Stimulated activated CD8-positive, alpha-beta memory T cell treated with anti-CD3 and anti-CD28 coated beads, Interleukin-12 subunit alpha, Interleukin-12 subunit beta, amount 100 ng/mL, for 24 hours (primary cell): ENCODE results near the gene ANKRD29.

Experiments
- DNase-seq: peaks from one replicate; pipeline ENCODE4 v3.0.0-alpha.2; 2020; ENCODE audit errors: extremely low read depth

The ANKRD29 gene, protein sequence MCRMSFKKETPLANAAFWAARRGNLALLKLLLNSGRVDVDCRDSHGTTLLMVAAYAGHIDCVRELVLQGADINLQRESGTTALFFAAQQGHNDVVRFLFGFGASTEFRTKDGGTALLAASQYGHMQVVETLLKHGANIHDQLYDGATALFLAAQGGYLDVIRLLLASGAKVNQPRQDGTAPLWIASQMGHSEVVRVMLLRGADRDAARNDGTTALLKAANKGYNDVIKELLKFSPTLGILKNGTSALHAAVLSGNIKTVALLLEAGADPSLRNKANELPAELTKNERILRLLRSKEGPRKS

DNA sequence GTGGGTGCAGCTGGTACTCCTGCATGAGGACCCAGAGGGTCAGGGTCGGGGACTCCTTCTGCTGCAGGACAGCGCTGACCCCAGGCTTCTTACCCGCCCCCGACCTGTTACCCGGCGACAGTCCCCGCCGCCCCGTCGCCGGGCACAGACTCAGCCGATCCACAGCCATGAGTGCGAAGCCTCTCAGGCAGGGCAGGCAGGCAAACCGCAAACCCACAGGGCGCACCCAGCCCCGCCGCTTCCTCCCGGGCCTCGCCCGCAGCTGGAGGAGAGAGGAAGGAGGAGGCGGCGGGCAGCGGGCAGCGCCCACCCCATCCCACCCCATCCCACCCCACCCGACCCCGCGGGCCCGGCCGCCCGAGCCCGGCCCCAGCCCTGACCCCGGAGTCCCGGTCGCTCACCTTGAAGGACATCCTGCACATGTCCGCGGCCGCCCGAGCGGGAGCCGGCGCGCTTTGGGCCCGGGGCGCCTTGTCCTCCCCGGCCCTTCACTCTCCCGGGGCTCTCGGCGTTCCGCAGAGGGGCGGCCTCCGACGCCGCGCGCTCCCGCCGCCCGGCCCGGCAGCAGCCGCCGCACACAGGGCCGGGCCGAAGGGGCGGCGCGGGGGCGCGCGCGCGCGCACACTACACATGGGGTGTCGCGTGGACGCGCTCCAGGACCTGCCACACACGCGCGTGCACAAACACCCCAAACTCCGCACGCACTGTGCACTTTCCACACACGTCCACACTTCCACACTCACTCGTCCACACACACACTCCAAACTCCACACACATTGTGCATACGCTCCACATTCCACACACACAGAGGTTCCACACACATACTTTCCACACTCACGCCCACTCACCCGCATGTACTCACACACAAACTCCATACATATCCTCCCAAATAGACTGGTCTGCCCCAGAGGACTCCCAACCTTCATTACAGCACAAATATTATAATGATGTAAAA lies at the start of gene ANKRD29:
TSS of gene ANKRD29 (minus strand) at position 603 of the 955 bp plus-strand sequence. CDS start at position 422, 181 bp downstream.
- no peak for DNase-seq

DNA sequence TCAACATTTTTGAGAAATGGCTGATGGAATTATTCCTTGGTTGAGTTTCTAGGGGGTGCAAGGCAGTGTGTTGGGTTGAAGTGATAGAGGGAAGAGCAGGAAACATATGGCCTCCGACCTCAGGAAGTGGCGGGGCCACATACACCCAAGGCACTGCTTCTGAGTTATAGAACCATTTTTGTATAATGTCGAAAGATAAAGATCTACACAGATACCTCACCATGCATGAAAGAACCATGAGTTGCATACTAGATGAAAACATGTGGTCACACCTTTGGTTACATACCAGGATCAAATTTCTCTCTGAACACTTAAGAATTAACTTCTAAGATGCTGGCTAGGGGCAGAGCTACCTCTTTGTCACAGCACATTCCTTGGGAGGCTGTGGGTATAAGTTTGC lies 49.7 kb upstream of the ANKRD29 start:
- DNase-seq: no peak

DNA sequence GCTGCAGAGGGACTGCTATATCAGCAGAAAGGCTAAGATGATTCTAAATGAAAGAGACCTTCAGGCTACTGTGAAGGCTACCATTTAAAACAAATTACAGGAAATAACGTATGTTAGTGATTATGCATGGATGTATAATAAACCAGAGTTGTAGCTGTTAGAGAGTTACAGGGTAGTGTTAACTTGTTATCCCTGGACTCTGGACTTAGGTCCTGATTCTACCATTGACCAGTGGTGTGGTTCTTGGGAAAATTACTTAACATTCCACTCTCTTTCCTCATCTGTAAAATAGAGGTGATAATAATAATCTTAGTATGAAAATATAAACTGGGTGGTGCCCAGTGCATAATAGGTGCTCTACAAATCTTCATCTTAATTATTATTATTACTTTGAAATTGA lies 48.7 kb upstream of the ANKRD29 start:
- DNase-seq: no peak

DNA sequence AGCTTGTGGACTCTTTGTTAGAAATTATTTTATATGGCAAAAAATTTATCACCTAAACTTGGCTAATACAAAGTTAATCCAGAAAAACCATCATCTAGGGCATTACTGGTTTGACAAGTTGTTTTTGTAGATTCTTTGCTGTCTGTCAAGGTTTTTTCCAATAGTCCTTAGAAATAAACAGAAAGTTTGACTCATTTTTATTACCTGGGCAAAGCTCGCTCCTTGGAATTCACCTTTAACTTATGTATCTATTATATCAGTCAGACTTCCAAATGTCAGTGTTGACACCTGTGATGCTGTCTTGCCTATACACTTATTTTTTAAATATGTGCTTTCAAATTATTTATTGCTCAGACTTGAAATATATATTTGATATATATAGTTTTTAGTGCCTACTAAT lies 48.2 kb upstream of the ANKRD29 start:
- no peak for DNase-seq

DNA sequence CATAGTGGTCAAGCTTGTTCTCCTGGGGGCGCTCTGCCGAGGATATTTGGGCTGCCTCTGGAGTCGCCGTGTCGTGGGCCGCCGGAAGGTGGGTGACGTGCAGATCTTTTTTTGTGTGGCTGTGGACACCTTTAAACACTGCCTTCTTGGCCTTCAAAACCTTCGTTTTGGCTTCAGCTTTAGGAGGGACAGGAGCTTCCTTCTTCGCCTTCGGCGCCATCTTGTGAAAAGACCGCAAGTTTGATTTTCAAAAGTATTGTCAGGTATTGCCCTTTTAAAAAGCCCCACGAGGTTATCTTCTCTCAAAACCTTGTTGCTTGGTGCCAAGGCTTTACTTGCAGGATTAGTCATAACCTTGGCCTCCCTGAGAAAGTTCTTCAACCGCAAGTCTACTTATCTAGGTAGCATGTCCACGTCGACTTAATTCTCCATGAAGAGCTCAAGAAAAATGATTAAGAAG lies 47.4 kb upstream of the ANKRD29 start:
- DNase-seq: no peak

DNA sequence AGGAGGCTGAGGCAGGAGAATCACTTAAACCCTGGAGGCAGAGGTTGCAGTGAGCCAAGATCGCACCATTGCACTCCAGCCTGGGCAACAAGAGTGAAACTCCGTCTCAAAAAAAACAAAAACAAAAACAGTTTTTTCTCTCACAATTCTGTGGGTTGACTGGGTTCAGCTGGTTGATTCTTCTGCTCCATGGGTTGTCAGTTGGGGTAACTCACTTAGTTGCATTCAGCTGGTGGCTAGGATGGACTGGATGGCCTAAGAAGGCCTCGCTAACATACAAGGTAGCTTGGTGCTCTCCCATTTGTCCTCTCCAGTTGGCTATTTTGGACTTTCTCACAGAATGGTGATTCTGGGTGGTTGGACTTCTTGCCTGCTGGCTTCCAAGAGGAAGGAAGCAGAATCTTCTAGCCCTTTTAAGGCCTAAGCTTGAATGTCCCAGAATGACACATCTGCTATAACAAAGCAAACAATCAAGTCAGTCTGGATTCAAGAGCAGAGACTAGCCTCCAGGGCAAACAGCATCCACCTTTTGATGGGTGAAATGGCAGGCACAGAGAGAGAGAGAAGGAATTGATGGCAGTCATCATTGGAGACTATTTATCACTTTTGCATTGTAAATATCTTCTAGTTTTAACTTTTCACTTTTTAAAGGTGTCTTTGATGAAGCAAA lies 44.4 kb upstream of the ANKRD29 start:
- DNase-seq: no peak

DNA sequence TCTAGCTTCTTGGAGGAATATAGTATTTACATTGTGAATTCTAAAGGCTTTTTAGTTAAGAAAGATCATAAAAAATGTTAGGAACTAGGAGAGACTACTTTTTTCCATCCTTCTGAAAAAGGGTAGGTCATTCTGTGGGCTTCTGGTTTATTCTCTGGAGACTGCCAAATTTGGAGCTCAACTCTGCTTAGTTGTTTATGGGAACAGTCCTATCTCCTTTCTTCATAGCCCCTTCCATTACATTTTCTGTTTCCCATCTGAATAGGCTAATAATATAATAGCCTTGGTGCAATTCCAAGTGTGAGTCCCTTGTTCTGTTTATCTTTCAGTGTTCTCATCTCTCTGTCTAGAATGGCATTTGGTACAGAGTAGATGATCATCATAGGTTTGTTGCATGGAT lies 42.1 kb upstream of the ANKRD29 start:
- DNase-seq: no peak

DNA sequence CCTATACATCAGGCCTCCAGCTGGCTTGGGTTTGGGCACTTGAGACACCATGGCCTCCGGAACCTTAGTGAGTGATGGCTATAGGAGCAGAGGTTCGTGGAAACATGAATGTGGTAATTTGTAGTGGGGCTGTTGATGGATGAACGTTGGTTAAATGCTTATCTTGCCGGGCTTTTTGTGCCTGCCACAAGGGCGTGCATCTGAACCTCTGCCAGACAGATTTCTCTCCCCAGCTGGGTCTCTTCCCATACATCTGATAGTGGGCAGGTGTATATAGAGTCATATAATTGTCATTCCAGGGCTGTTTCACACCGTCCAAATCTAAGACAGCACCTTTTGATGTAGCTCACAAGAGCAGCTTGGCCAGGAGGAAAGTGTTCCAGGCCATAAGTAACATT lies 41.3 kb upstream of the ANKRD29 start:
- DNase-seq: no peak

DNA sequence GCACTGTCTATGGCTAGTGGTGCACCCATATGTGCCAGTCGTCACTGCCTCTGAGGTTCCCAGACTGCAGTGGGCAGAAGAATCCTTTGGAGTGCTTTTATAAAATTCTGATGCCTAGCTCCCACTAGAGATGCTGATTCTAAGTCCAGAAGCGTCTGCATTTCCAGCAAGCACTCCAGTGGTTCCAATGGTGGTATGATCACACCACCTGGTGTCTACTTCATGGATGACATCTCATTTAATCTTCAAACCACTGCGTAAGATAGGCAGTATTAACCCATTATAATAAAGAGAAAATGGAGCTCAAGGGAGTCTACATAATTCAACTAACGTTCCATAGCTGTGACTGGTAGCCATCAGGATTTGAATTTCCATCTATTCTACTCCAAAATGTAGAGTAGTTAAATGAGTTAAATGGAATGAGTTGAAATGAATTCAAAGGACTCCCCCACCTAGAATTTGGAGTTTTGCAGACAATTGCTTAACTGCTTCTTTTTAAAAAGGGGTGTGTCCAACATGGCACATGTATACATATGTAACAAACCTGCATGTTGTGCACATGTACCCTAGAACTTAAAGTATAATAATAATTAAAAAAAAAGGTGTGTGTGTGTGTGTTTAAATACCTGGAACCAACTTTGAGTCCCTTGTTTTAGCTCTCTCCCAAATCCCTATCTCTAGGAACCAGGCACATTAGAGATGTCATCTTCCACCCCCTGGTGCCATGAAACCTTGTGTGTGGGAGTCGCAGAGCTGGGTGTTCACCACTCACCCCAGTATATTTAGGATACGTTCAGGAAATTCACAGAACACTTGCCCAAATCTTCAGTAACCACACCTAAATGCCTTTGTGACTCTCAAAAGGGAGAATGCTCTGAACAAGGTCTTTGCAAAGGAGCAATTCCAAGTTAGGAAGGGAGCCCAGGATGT lies 40.6 kb upstream of the ANKRD29 start:
- no peak for DNase-seq

DNA sequence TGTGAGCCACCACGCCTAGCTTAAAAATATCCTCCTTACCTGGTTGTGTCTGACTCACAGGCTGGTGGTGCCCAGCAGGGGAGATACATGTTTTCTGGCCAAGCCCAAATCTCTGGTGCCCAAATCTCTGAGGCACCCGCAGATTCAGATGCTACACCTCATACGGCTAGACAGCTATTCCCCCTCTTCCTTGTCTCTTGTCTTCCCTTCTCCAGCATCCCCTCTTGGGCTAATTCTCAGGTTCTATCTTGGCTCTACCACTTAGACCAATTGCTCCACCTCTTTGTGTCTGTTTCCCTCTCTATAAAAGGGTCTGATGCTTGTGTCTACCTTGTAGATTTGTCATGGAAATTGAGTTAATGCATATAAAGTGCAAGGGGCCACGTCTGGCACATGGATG lies 39.9 kb upstream of the ANKRD29 start:
- DNase-seq: no peak

DNA sequence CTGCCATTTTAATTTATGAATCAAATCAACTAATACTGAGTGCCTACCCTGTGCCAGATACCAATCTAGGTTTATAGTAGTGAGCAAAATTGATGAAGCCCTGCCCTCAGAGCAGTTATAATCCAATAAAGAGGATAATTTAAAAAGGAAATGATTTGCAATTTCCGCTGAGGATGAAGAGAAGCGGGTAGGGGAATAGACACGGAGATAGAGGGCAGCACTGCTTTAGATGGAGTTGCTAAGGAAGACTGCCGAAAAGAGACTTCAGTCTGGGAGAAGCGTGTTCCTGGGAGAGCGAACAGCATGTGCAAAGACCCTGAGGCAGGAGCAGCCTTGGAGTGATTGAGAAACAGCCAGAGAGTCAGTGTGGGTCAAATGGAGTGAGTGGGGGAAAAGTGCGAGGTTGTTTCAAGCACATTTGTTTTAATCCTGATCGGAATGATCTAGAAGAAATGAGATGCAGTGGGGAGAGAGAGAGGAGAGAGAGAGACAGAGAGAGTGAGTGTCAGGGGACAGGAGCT lies 38.9 kb upstream of the ANKRD29 start:
- DNase-seq: no peak

DNA sequence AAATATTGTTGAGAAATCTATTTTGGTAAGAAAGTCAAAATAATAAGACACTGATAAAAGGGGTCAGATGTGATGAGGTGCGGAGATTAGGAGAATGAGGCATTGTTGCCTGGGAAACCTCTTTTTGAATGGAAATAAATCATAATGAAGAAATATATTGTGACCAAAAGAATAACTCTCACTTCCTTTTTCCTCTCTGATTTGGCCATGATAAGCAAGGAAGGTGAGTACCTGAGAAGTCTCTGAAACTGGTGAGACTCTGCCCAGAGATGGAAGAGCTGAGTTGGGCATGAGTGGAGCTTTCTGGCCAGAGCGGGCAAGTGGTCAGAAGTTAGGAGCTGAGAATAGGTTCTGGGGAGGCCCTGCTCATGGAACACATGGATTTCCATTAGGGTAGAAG lies 38.3 kb upstream of the ANKRD29 start:
- DNase-seq: no peak

DNA sequence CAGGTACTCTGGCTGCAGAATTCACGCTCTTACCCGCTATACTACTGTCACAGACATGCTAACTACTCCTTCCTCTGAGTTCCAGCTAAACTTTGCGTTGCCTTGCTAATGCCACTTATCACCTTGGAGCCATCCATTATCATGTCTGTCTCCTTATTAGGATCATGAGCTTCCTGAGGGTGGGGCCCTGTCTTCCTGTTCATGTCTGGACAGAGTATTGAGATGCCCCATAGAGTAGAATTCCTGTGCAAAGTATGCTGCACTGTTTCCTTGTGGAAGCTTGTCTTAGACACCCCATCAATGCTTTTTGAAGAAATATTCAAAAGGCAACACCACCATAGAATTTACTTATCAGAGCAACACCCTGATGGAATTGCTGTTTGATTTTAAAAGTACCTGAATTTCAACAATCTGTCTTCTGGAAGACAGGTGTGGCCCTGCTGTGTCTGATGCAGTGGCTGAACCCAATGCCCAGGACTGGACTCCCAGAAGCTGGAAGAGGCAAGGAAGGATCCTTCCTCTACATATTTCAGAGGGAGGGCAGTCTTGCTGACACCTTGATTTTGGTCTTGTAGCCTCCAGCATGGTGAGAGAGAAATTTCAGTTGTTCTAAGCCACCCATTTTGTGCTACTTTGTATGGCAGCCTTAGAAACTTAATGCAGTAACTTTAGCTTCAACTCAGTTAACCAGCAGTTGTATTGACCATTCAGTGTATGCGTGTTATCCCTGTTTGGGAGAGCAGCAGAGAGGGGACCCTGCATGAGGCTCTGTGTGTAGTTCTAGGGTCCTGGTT lies 32.1 kb upstream of the ANKRD29 start:
- DNase-seq: no peak

DNA sequence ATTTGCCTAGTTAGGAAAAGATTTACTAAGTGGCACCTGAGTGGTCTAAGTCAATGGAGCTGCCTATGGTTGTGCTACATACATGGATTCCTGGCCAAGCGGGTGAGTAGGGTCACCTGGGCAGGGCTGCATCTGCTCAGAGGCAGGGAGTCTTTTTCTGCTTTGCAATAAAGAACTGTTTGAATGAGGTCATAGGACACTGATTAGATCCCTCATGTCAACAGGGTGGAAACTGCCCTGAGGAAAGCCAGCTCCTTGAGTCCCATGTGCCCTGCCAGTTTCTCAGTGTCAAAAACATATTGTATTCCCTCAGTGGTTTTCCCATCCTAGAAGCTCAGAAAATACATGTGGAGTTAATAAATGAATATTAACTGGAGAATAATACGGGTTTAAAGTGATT lies 31.1 kb upstream of the ANKRD29 start:
- no peak for DNase-seq

DNA sequence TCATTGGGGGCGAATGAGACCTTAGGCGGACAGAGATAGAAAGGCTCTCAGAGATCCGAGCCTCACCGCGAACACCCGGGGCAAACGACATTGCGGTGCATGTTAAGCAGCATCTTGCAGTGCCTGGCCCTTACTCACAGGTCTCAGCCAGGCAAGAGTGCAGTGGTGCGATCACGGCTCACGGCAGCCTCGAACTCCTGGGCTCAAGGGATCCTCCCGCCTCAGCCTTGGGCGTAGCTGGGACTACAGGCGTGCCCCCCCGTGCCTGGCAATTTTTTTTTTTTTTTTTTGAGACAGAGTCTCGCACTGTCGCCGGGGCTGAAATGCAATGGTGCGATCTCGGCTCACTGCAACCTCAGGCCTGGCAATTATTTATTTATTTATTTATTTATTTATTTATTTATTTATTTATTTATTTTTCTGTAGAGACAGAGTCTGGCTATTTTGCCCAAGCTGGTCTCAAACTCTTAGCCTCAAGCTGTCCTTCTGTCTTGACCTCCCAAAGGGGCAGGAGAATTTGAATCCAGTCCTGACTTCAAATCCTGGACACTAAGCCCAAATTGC lies 27.9 kb upstream of the ANKRD29 start:
- DNase-seq: no peak

DNA sequence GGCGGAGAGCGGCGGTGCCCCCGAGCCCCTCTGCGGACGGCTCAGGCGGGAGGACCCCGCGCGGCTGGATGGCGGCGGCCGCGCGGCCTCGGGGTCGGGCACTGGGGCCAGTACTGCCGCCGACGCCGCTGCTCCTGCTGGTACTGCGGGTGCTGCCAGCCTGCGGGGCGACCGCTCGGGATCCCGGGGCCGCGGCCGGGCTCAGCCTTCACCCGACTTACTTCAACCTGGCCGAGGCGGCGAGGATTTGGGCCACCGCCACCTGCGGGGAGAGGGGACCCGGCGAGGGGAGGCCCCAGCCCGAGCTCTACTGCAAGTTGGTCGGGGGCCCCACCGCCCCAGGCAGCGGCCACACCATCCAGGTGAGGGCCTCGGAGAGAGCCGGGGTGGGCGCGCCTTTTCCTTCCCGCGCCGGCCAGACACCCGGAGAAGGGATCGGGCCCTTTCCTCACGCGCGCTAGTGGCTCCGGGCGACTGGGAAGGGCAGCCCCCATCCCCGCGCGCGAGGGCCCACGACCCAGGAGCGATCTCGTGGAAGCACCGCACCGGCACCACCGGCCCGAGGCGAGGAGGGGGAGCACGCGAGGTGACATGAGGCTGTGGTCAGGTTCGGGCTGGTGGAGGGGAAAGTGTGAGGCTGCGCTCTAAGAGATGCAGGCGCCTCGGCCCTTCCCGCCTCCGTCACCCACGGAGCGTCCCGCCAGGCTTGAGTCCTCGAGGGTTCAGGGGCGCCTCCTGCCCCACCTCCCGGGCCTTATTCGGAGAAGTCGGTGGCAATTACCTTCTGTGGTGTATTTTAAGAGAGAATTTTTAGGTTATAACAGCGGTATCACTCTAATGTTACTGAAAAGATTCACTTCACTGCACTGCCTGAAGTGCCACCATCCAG lies 27.1 kb upstream of the ANKRD29 start:
- DNase-seq: no peak

DNA sequence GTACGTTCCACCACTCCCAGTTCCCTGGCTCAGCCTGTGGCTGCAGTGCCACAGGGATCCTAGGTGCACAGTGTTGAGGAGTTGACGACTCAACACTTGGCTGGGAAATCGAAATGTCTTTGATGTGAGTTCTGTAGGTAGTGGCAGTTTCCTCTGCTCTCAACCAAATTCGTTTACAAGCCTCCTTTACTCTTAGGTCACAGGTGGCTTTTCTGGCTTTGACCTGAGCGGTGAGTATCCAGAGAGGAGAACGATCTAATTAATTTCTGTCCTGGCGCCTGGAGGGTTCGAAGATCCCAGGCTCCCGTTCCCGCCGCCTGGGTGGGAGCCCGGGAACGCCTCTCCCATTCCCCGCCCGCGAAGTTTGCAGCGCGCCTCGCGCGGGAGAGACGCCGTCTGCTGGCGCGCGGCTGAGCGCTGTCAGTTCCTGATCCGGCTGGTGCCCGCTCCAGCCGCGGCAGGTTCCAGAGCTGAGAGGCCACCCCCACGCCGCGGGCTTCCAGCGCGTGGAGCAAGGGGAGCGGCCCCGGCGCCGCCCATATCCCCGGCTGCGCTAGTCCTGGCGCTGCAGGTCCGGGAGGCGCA lies 26.4 kb upstream of the ANKRD29 start, which contains the start of gene LAMA3:
TSS of gene LAMA3 (plus strand) at position 423 of the 585 bp plus-strand sequence. CDS start 231 bp downstream, outside the sequence.
- no peak for DNase-seq

DNA sequence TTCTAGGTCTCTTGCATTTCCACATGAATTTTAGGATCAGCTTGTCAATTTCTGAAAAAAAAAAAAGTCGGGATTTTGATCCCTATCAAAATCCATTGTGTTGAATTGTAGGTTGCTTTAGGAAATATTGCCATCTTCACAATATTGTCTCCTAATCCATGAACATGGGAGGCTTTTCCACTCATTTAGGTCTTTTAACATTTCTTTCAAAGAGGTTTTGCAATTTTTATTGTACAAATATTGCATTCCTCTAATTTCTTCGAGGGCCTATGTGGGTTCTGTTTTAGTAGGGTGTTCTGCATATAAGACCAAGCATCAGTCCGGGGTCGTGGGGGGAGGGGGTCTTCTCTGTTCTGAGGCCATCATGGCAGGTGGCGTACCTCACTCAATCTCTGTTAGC lies 25.8 kb upstream of the ANKRD29 start:
- DNase-seq: no peak
